HepG2 (cell line): ENCODE results near the gene PXK. TPM values are rescaled to one million over a fixed set of nuclear protein-coding genes. Genes with fewer than 3 reads are reported as not detected.

Experiments used
- ADNP ChIP-seq: sonication (generic); formaldehyde crosslinking; IDR thresholded peaks from 2 replicates; pipeline ENCODE4 v1.4.0; 2020; ENCODE audit warnings: missing genetic modification reagents
- AHR ChIP-seq: IDR thresholded peaks from 2 replicates; pipeline ENCODE4 v1.6.1; 2018; ENCODE audit warnings: missing genetic modification reagents, missing compliant biosample characterization
- ATF4 ChIP-seq, 2 experiments: fragments of 450-650 bp in 1 of 2; sonication (generic) in 1 of 2; formaldehyde crosslinking; IDR thresholded peaks; 2 replicates each; pipeline versions ENCODE4 v1.5.0 to v1.8.0; 2020 to 2022; ENCODE audit warnings: mild to moderate bottlenecking in 1 of 2, missing genetic modification reagents in 1 of 2
- CENPX ChIP-seq: sonication (generic); formaldehyde crosslinking; IDR thresholded peaks from 2 replicates; pipeline ENCODE4 v1.9.0; 2021; ENCODE audit warnings: mild to moderate bottlenecking, missing genetic modification reagents, moderate library complexity
- EEA1 ChIP-seq: sonication (generic); formaldehyde crosslinking; IDR thresholded peaks from 2 replicates; pipeline ENCODE4 v1.5.1; 2020; ENCODE audit warnings: mild to moderate bottlenecking, missing genetic modification reagents, borderline replicate concordance
- FOXA1 ChIP-seq, 2 experiments: fragments of 450-650 bp in 1 of 2; sonication (generic) in 1 of 2; formaldehyde crosslinking in 1 of 2; IDR thresholded peaks; 2 replicates each; pipeline versions ENCODE4 v1.4.0 to v1.6.1; 2016 to 2020; ENCODE audit warnings: missing genetic modification reagents in 1 of 2
- HNRNPL ChIP-seq: fragments of 200-400 bp; formaldehyde crosslinking; IDR thresholded peaks from 2 replicates; pipeline ENCODE4 v1.6.1; 2017; ENCODE audit warnings: mild to moderate bottlenecking, low read depth, low read length
- MBD4 ChIP-seq: IDR thresholded peaks from 2 replicates; pipeline ENCODE4 v1.6.1; 2012; ENCODE audit warnings: low read length, inconsistent platforms, borderline replicate concordance
- MED8 ChIP-seq: sonication (generic); formaldehyde crosslinking; IDR thresholded peaks from 2 replicates; pipeline ENCODE4 v1.8.1; 2023; ENCODE audit warnings: mild to moderate bottlenecking, missing genetic modification reagents; ENCODE audit not compliant: insufficient replicate concordance
- MIXL1 ChIP-seq: IDR thresholded peaks from 2 replicates; pipeline ENCODE4 v1.6.1; 2016
- NFE2L2 ChIP-seq: fragments of 150-350 bp; IDR thresholded peaks from 2 replicates; pipeline ENCODE4 v1.6.1; 2014; ENCODE audit warnings: low read length
- PHB2 ChIP-seq: fragments of 450-650 bp; IDR thresholded peaks from 2 replicates; pipeline ENCODE4 v1.6.1; 2018; ENCODE audit not compliant: partially characterized antibody
- SALL1 ChIP-seq: sonication (generic); formaldehyde crosslinking; IDR thresholded peaks from 2 replicates; pipeline ENCODE4 v1.8.0; 2022; ENCODE audit warnings: mild to moderate bottlenecking, missing genetic modification reagents
- SIX4 ChIP-seq: sonication (generic); formaldehyde crosslinking; IDR thresholded peaks from 2 replicates; pipeline ENCODE4 v1.4.0; 2020; ENCODE audit warnings: missing genetic modification reagents
- SOX13 ChIP-seq, 3 experiments: fragments of 450-650 bp in 1 of 3; sonication (generic) in 1 of 3; formaldehyde crosslinking in 1 of 3; IDR thresholded peaks in 2 of 3; conservative IDR thresholded peaks in 1 of 3; 2 replicates each; pipeline versions ENCODE4 v1.5.0 to v1.6.1; 2016 to 2020; ENCODE audit warnings: antibody characterized with exemption in 1 of 3, mild to moderate bottlenecking in 1 of 3, missing compliant biosample characterization in 1 of 3, missing genetic modification reagents in 1 of 3, moderate library complexity in 1 of 3
- ZBTB21 ChIP-seq: sonication (generic); formaldehyde crosslinking; IDR thresholded peaks from 2 replicates; pipeline ENCODE4 v1.4.0; 2020; ENCODE audit warnings: missing genetic modification reagents
- ZFP82 ChIP-seq: sonication (generic); formaldehyde crosslinking; IDR thresholded peaks from 2 replicates; pipeline ENCODE4 v1.5.1; 2020; ENCODE audit warnings: mild to moderate bottlenecking, missing genetic modification reagents, borderline replicate concordance
- ZNF547 ChIP-seq: sonication (generic); formaldehyde crosslinking; IDR thresholded peaks from 2 replicates; pipeline ENCODE4 v1.5.1; 2020; ENCODE audit warnings: mild to moderate bottlenecking, missing genetic modification reagents
- ZNF564 ChIP-seq: sonication (generic); formaldehyde crosslinking; IDR thresholded peaks from 2 replicates; pipeline ENCODE4 v1.8.1; 2023; ENCODE audit warnings: mild to moderate bottlenecking, missing genetic modification reagents
- ZNF615 ChIP-seq: sonication (generic); formaldehyde crosslinking; IDR thresholded peaks from 2 replicates; pipeline ENCODE4 v1.5.0; 2020; ENCODE audit warnings: mild to moderate bottlenecking, missing genetic modification reagents, borderline replicate concordance
- polyA plus RNA-seq, 8 experiments: library from polyadenylated mRNA; depleted of rRNA in 3 of 8; stranded (reverse) in 7 of 8; unstranded in 1 of 8; fragments of >200 nt; fragmentation: Illumina TruSeq in 4 of 8; extraction: Trizol in 4 of 8; gene quantifications; 2 replicates each; pipeline versions ENCODE4 v1.2.1 to v1.2.3, GENCODE V29; 2011 to 2016; ENCODE audit warnings: low read depth in 4 of 8, missing spikeins in 1 of 8, mixed read lengths in 1 of 8; ENCODE audit not compliant: insufficient read depth in 1 of 8
- total RNA-seq, 5 experiments: library from RNA; depleted of rRNA; stranded (reverse); fragments of >200 nt; fragmentation: Illumina TruSeq; extraction: Trizol; gene quantifications; 2 replicates each; pipeline ENCODE4 v1.2.3, GENCODE V29; 2016; ENCODE audit warnings: low read depth in 1 of 5
- TF ChIP-seq, protein P1 (sequence below): sonication (generic); formaldehyde crosslinking; IDR thresholded peaks from 2 replicates; pipeline ENCODE4 v1.8.1; 2023; ENCODE audit warnings: mild to moderate bottlenecking, inconsistent platforms, moderate library complexity, missing genetic modification reagents, borderline replicate concordance
- TF ChIP-seq, protein P2 (sequence below): sonication (generic); formaldehyde crosslinking; IDR thresholded peaks from 2 replicates; pipeline ENCODE4 v1.9.0; 2021; ENCODE audit warnings: missing genetic modification reagents, mild to moderate bottlenecking, borderline replicate concordance
- TF ChIP-seq, protein P3 (sequence below): sonication (generic); formaldehyde crosslinking; conservative IDR thresholded peaks from 2 replicates; pipeline ENCODE4 v1.4.0; 2020; ENCODE audit warnings: missing genetic modification reagents
- TF ChIP-seq, protein P4 (sequence below): sonication (generic); formaldehyde crosslinking; IDR thresholded peaks from 2 replicates; pipeline ENCODE4 v1.5.0; 2020; ENCODE audit warnings: missing genetic modification reagents, mild to moderate bottlenecking, borderline replicate concordance

The PXK gene
- total and polyA plus RNA-seq, 2 of the 13 experiments (the other 11 are each of a cell fraction or from before 2014, with no cell fraction given) = 6.4 to 18.6 TPM

DNA sequence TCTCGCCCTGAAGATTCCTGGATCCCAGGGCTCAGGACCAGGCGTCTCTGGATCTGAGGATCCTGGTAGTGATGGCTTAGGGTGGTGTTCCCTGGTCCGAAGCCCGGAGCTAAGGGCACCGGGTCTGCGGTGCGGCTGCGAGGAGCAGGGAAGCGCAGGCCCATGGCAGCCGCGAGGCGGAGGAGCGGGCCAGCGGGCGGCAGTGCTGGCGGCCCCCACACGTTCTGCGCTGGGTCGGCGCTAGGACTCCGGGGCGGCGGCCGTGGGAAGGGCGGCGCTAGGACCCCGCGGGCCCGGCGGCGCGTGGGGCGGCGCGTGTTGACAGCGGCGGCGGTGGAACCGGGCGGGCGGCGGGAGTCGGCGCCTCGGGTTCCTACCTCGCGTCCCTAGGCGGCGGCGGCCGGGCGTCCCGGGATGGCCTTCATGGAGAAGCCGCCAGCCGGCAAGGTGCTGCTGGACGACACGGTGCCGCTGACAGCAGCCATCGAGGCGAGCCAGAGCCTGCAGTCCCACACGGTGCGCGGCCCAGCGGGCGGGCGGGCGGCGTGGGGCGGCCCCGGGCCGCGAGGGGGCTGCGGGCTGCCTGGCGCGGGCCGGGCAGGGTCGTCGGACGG, at the start of gene PXK (continued):
- TF ChIP-seq, protein P1, sequence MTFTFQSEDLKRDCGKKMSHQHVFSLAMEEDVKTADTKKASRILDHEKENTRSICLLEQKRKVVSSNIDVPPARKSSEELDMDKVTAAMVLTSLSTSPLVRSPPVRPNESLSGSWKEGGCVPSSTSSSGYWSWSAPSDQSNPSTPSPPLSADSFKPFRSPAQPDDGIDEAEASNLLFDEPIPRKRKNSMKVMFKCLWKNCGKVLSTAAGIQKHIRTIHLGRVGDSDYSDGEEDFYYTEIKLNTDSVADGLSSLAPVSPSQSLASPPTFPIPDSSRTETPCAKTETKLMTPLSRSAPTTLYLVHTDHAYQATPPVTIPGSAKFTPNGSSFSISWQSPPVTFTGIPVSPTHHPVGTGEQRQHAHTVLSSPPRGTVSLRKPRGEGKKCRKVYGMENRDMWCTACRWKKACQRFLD (CRISPR knock-in tag) = no peak
- no peak for TF ChIP-seq HNRNPL
- TF ChIP-seq, protein P2, sequence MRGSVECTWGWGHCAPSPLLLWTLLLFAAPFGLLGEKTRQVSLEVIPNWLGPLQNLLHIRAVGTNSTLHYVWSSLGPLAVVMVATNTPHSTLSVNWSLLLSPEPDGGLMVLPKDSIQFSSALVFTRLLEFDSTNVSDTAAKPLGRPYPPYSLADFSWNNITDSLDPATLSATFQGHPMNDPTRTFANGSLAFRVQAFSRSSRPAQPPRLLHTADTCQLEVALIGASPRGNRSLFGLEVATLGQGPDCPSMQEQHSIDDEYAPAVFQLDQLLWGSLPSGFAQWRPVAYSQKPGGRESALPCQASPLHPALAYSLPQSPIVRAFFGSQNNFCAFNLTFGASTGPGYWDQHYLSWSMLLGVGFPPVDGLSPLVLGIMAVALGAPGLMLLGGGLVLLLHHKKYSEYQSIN (CRISPR knock-in tag) = no peak
- no peak for TF ChIP-seq MED8
- no peak; the same call in 1 of the 2 replicates for TF ChIP-seq ZNF547 (CRISPR knock-in tag)
- TF ChIP-seq ATF4 (CRISPR knock-in tag; IDR thresholded peaks at IDR 0.05) = peak in 1 of 2 experiments; percentile 18; a peak in 1 of 4 replicates
- TF ChIP-seq SALL1 (CRISPR knock-in tag) = peak; percentile 81
- TF ChIP-seq MBD4 = no peak
- TF ChIP-seq ZFP82 (CRISPR knock-in tag) = no peak
- no peak for TF ChIP-seq CENPX (CRISPR knock-in tag)
- no peak for TF ChIP-seq SOX13 (IDR thresholded peaks at IDR 0.05)
- peak in 1 of 2 experiments; percentile 6; a peak in 1 of 4 replicates for TF ChIP-seq SOX13 (CRISPR knock-in tag; conservative IDR thresholded peaks at IDR 0.05 in 1 of 2, IDR thresholded peaks at IDR 0.05 in 1 of 2)
- TF ChIP-seq MIXL1 (CRISPR knock-in tag) = no peak
- TF ChIP-seq EEA1 (CRISPR knock-in tag) = 0 out of 2 replicates have a peak, but pooled peaks have one; percentile 56
- no peak for TF ChIP-seq FOXA1 (IDR thresholded peaks at IDR 0.05)
- TF ChIP-seq FOXA1 (CRISPR knock-in tag; IDR thresholded peaks at IDR 0.05) = 0 out of 2 replicates have a peak, but pooled peaks have one; percentile 56
- no peak for TF ChIP-seq ZBTB21 (CRISPR knock-in tag)
- peak; percentile 73; the same call in 1 of the 2 replicates for TF ChIP-seq ZNF564 (CRISPR knock-in tag)
- TF ChIP-seq PHB2 = no peak
- no peak for TF ChIP-seq ZNF615
- no peak for TF ChIP-seq NFE2L2
- TF ChIP-seq SIX4 (CRISPR knock-in tag) = peak; percentile 38; the same call in 1 of the 2 replicates
- TF ChIP-seq, protein P3, sequence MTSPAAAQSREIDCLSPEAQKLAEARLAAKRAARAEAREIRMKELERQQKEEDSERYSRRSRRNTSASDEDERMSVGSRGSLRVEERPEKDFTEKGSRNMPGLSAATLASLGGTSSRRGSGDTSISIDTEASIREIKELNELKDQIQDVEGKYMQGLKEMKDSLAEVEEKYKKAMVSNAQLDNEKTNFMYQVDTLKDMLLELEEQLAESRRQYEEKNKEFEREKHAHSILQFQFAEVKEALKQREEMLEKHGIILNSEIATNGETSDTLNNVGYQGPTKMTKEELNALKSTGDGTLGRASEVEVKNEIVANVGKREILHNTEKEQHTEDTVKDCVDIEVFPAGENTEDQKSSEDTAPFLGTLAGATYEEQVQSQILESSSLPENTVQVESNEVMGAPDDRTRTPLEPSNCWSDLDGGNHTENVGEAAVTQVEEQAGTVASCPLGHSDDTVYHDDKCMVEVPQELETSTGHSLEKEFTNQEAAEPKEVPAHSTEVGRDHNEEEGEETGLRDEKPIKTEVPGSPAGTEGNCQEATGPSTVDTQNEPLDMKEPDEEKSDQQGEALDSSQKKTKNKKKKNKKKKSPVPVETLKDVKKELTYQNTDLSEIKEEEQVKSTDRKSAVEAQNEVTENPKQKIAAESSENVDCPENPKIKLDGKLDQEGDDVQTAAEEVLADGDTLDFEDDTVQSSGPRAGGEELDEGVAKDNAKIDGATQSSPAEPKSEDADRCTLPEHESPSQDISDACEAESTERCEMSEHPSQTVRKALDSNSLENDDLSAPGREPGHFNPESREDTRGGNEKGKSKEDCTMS (CRISPR knock-in tag) = no peak
- TF ChIP-seq, protein P4, sequence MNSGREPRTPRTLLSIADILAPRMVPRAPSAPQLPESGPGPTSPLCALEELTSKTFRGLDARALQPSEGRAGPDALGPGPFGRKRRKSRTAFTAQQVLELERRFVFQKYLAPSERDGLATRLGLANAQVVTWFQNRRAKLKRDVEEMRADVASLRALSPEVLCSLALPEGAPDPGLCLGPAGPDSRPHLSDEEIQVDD (CRISPR knock-in tag) = peak; percentile 70; the same call in 1 of the 2 replicates
- TF ChIP-seq AHR (CRISPR knock-in tag) = no peak
- peak; percentile 69; the same call in 1 of the 2 replicates for TF ChIP-seq ADNP (CRISPR knock-in tag)
